Measurements from ENCODE around the gene SHC2.

The SHC2 gene

GRCh38 chr19:392375-392970, 68.4 kb downstream of the SHC2 start:
- H2AFZ ChIP-seq (ENCODE audit: low read length), result no peak overlapping the region
- H3K79me2 ChIP-seq (ENCODE audit: insufficient read depth, low read length), result no peaks in the 10 kb centered on the region
- H3K4me3 ChIP-seq (ENCODE audit: low read length, poor library complexity, severe bottlenecking), result no peak overlapping the region
- no peaks in the 10 kb centered on the region for H4K20me1 ChIP-seq (ENCODE audit: insufficient read depth, low read length, poor library complexity, severe bottlenecking)
- H3K4me1 ChIP-seq (ENCODE audit: insufficient read depth, low read length, poor library complexity, severe bottlenecking), result no peaks in the 10 kb centered on the region
- no peak overlapping the region for H3K9ac ChIP-seq (ENCODE audit: low read depth, low read length, poor library complexity, severe bottlenecking)
- TF ChIP-seq CTCF (conservative IDR thresholded peaks at IDR 0.05; ENCODE audit: low read length), result no peak
- no peak for TF ChIP-seq EZH2phosphoT487 (IDR thresholded peaks at IDR 0.05; ENCODE audit: borderline replicate concordance)
- peaks cover 23% of the 10 kb centered on the region; the same call in 1 of the 2 replicates for H3K9me3 ChIP-seq (ENCODE audit: insufficient read depth, low read depth, low read length)
- no peaks in the 10 kb centered on the region for H3K36me3 ChIP-seq (ENCODE audit: insufficient read depth, low read length)
- H3K9me2 ChIP-seq (replicated peaks; ENCODE audit: low read depth, low read length), result no peaks in the 10 kb centered on the region
- no peak overlapping the region for H3K4me2 ChIP-seq (ENCODE audit: low read depth, low read length, poor library complexity, severe bottlenecking)
- no peaks in the 10 kb centered on the region for H3K27me3 ChIP-seq (ENCODE audit: insufficient read depth, low read length, poor library complexity, severe bottlenecking)
- H3F3A ChIP-seq (ENCODE audit: low read depth), result no peaks in the 10 kb centered on the region

GRCh38 chr19:391726-392374, 69.0 kb downstream of the SHC2 start:
- Histone ChIP-seq H3K36me3 (ENCODE audit: insufficient read depth, low read length) (no peaks in the 10 kb centered on the region), H3K4me3 (ENCODE audit: low read length, poor library complexity, severe bottlenecking) (no peak overlapping the region), H3K27me3 (ENCODE audit: insufficient read depth, low read length, poor library complexity, severe bottlenecking) (no peaks in the 10 kb centered on the region), H3K79me2 (ENCODE audit: insufficient read depth, low read length) (no peaks in the 10 kb centered on the region), H3K4me2 (ENCODE audit: low read depth, low read length, poor library complexity, severe bottlenecking) (no peak overlapping the region), H3K9me3 (ENCODE audit: insufficient read depth, low read depth, low read length) (peaks cover 17% of the 10 kb centered on the region; the same call in 1 of the 2 replicates), H3F3A (ENCODE audit: low read depth) (no peaks in the 10 kb centered on the region), H4K20me1 (ENCODE audit: insufficient read depth, low read length, poor library complexity, severe bottlenecking) (no peaks in the 10 kb centered on the region), H3K4me1 (ENCODE audit: insufficient read depth, low read length, poor library complexity, severe bottlenecking) (no peaks in the 10 kb centered on the region), H3K9me2 (replicated peaks; ENCODE audit: low read depth, low read length) (no peaks in the 10 kb centered on the region), H2AFZ (ENCODE audit: low read length) (no peak overlapping the region), H3K9ac (ENCODE audit: low read depth, low read length, poor library complexity, severe bottlenecking) (no peak overlapping the region)
- TF ChIP-seq CTCF (conservative IDR thresholded peaks at IDR 0.05; ENCODE audit: low read length) (no peak), EZH2phosphoT487 (IDR thresholded peaks at IDR 0.05; ENCODE audit: borderline replicate concordance) (no peak)

- H3F3A ChIP-seq (ENCODE audit: low read depth), result no peaks in the 10 kb centered on the region
- no peaks in the 10 kb centered on the region for H3K27me3 ChIP-seq (ENCODE audit: insufficient read depth, low read length, poor library complexity, severe bottlenecking)
- H3K9me3 ChIP-seq (ENCODE audit: insufficient read depth, low read depth, low read length), result peaks cover 17% of the 10 kb centered on the region; the same call in 1 of the 2 replicates
- no peaks in the 10 kb centered on the region for H3K4me1 ChIP-seq (ENCODE audit: insufficient read depth, low read length, poor library complexity, severe bottlenecking)
- H3K36me3 ChIP-seq (ENCODE audit: insufficient read depth, low read length), result no peaks in the 10 kb centered on the region
- no peaks in the 10 kb centered on the region for H4K20me1 ChIP-seq (ENCODE audit: insufficient read depth, low read length, poor library complexity, severe bottlenecking)
- TF ChIP-seq CTCF (conservative IDR thresholded peaks at IDR 0.05; ENCODE audit: low read length), result no peak
- TF ChIP-seq EZH2phosphoT487 (IDR thresholded peaks at IDR 0.05; ENCODE audit: borderline replicate concordance), result no peak
- no peak overlapping the region for H3K4me2 ChIP-seq (ENCODE audit: low read depth, low read length, poor library complexity, severe bottlenecking)
- no peaks in the 10 kb centered on the region for H3K79me2 ChIP-seq (ENCODE audit: insufficient read depth, low read length)
- no peaks in the 10 kb centered on the region for H3K9me2 ChIP-seq (replicated peaks; ENCODE audit: low read depth, low read length)
- no peak overlapping the region for H3K9ac ChIP-seq (ENCODE audit: low read depth, low read length, poor library complexity, severe bottlenecking)
- no peak overlapping the region for H3K4me3 ChIP-seq (ENCODE audit: low read length, poor library complexity, severe bottlenecking)
- H2AFZ ChIP-seq (ENCODE audit: low read length), result no peak overlapping the region
Observed at GRCh38 chr19:391207-391557, 69.7 kb downstream of the SHC2 start.

Data from Loucy (cell line).